Activated T-helper 9 cell treated with anti-CD3 and anti-CD28 coated beads, Interleukin-2, amount 50 U/mL, for 16 hours (primary cell): ENCODE results near the gene IFIT2.
"Not testable (repeated sequence)": the region's sequence is repeated elsewhere in the genome, so short reads cannot be mapped to it uniquely, and the experiment has no call there.

Experiments
- DNase-seq: peaks from one replicate; pipeline ENCODE4 v3.0.0-alpha.2; 2020; ENCODE audit warnings: low read depth

The IFIT2 gene

GRCh38 chr10:89308266-89308665 lies 6.4 kb downstream of the IFIT2 start:
- no peak for DNase-seq

GRCh38 chr10:89308736-89309135 lies 6.9 kb downstream of the IFIT2 start:
- DNase-seq: no peak

- DNase-seq: no peak
Measured at GRCh38 chr10:89309156-89310055, 7.6 kb downstream of the IFIT2 start.

DNA sequence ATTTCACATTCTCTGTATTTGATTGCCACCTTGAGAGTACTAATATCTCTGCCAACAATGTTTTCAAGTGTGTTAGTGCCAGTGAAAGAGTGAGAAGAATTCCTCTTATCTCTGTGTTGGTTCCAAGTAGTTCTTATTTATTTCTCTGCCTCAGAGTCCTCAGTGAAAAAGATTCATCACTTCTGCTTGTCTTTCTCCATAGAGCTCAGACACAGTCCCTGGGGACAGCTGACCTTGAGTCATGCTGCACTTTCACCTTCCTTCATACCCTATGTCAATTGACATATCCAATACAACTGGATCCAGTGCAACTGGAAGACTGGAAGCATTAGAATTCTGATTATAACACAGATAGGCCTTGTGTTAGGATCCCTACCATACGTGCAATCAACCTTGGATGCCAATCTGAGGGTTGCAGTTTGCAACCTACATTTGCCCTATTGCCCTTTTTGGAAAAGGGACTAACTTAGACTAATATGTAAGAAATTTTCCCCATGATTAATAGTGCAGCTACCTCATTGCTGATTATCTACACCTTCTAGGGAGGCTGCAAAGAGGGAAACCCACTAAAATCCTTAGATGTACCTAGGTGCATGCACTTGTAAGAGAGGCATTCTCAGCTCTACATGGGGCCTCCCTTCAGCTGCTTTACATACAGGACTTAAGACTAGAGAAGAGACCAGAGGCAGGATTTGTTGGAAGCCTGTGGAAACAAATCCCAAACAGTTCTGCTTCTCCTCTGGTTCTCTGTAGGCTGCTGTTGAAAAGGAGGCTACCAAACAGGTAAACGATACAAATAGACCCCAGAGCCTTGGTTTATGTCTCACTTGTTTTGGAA lies 8.4 kb downstream of the IFIT2 start:
- no peak for DNase-seq

DNA sequence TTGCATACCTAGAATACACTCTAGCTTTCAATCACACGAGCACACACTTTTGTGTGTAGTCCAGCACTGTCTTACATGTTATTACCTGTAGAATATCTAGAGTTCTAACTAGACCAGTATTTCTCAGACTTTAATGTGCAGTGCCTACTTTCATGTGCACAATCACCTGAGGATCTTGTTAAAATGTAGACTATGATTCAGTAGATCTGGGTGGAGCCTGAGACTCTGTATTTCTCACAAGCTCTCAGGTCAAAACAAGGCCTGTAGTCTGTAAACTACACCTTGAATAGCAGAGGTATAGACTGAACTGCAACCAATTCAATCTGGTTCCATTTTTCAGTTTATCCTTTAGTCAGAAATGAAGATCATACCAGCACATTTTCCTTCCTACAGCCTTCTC lies 11.1 kb downstream of the IFIT2 start:
- no peak for DNase-seq

GRCh38 chr10:89314676-89315075 lies 12.8 kb downstream of the IFIT2 start:
- DNase-seq: no peak

GRCh38 chr10:89318047-89318446 lies 16.2 kb downstream of the IFIT2 start:
- not testable (repeated sequence) for DNase-seq

- not testable (repeated sequence) for DNase-seq
Measured at GRCh38 chr10:89325081-89325480, 23.2 kb downstream of the IFIT2 start.

DNA sequence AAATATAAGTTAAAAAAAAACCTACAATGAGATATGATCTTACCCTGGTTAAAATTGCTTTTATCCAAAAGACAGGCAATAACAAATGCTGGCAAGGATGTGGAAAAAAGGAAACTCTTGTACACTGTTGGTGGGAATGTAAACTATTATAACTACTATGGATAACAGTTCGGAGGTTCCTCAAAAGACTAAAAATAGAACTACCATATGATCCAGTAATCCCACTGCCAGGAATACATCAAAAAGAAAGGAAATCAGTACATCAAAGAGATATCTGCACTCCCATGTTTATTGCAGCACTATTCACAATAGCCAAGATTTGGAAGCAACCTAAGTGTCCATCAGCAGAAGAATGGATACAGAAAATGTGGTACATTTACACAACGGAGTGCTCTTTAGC lies 24.0 kb downstream of the IFIT2 start:
- not testable (repeated sequence) for DNase-seq

GRCh38 chr10:89327803-89328441 lies 26.1 kb downstream of the IFIT2 start, which contains the start of gene IFIT3:
Gene IFIT3 (plus strand): TSS chr10:89327997. CDS start chr10:89328074, 77 bp downstream.
- DNase-seq: no peak

- DNase-seq: no peak
Measured at GRCh38 chr10:89329151-89329550, 27.3 kb downstream of the IFIT2 start.

- DNase-seq: not testable (repeated sequence)
Measured at GRCh38 chr10:89330014-89330413, 28.2 kb downstream of the IFIT2 start.

DNA sequence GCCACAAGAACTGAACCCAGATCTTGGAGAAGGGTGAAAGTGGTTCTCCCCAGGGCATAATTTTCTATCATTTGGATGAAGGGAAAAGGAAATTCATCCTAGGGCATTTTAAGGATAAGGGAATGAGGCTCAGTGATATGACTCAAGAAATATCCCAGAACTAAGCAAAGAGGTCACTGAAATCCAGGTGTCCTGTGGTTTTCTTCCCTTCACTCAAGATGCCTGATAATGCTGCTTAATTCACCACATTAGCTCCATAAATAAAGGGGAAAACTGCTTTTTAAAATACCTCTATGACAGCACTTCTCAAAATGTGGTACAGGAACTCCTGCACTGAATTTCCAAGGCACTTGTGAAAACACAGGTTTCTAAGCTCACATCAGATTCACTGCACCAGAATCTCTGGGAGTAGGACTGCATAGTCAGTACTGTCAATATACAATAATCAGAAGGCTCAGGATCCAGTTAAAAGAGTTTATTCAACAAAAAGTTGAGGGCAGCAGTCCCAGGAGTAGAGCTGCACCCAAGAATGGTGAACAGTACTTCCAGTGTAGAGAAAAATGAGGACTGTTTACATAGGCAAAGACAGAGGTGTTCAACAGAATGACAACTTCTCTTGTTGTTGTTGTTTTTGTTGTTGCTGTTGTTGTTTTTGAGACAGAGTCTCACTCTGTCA lies 28.8 kb downstream of the IFIT2 start:
- DNase-seq: no peak

- DNase-seq: not testable (repeated sequence)
Measured at GRCh38 chr10:89331487-89332122, 29.8 kb downstream of the IFIT2 start.

DNA sequence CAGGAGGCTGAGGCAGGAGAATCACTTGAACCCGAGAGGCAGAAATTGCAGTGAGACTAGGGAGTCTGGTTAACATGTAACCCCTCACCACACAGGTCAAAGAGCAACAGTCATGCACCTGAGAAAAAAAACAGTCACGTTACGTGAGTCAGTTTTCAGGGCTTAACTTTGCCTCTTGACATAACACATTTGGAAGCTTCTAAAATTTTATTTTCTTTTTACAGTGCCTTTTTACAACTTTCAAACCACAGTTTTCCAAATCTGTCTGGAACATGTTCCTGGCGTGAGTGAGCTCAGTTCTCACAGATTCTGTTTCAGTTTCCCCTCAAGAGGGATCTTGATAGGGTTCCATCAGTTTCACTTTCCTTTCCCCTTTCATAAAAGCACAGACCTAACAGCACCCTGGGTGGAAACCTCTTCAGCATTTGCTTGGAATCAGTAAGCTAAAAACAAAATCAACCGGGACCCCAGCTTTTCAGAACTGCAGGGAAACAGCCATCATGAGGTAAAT lies 30.3 kb downstream of the IFIT2 start:
- DNase-seq: no peak

DNA sequence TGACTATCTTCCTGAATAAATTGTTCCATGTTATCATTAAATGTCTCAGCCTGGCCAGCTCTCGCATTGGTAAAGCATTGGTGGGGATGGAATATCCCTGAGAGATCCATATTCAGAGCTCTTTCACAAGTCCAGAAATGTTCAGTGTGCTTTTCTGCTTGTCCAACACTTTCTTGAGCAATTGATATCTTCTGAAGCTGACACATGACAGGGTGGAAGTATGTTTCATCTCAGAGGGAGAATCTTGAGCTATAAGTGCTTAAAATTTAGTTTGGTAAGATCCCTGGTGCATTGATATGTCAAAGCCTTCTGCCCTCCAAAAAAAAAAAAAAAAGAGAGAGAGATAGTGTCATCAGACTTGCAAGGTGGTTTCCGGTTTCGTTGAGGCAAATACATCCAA lies 33.4 kb downstream of the IFIT2 start:
- DNase-seq: no peak

DNA sequence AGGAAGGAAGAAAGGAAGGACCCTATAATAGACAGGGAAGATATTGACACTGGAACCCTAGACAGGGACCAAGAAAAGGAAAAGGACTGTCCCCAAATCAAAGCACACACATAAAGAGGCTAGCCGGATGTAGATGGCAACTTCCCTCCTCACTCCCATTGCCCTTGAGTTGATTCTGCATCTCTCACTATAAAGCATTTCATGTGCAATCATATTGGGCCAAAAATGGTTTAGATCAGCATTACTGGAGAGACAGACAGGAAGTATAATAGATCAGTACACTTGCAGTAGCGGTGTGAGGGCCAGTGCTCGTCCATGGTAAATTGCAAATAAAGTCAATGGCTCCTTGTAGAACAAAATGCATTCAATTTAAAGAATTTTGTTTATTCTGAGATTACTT lies 34.4 kb downstream of the IFIT2 start:
- no peak for DNase-seq

DNA sequence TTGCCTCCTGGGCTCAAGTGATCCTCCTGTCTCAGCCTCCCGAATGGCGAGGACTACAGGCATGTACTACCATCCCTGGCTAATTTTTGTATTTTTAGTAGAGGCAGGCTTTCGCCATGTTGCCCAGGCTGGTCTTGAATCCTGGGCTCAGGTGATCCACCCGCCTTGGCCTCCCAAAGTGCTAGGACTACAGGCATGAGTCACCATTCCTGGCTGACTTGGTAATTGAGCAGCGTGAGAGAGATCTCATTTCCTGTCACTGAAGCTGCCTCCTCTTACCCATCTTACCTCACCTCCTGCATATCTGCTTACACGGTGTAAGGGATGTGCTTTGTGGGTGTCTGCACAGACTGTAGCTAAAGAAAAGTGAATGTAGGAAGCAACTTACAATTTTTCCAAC lies 35.6 kb downstream of the IFIT2 start:
- DNase-seq: no peak

GRCh38 chr10:89338713-89339112 lies 36.9 kb downstream of the IFIT2 start:
- no peak for DNase-seq

GRCh38 chr10:89339875-89340274 lies 38.0 kb downstream of the IFIT2 start:
- DNase-seq: no peak

- no peak for DNase-seq
Measured at GRCh38 chr10:89341649-89342048, 39.8 kb downstream of the IFIT2 start.
